ENCODE results near the gene MRGPRX4.
"Not testable (repeated sequence)": the region's sequence is repeated elsewhere in the genome, so short reads cannot be mapped to it uniquely, and the experiment has no call there.

The MRGPRX4 gene

GRCh38 chr11:18145025-18145424 lies 27.6 kb upstream of the MRGPRX4 start:
- H3K4me3 ChIP-seq (ENCODE audit: low read length) = no peak overlapping the region
- 0 out of 2 replicates have a peak, but pooled peaks have one; percentile 11 for TF ChIP-seq CTCF (conservative IDR thresholded peaks at IDR 0.05; ENCODE audit: low read length)

DNA sequence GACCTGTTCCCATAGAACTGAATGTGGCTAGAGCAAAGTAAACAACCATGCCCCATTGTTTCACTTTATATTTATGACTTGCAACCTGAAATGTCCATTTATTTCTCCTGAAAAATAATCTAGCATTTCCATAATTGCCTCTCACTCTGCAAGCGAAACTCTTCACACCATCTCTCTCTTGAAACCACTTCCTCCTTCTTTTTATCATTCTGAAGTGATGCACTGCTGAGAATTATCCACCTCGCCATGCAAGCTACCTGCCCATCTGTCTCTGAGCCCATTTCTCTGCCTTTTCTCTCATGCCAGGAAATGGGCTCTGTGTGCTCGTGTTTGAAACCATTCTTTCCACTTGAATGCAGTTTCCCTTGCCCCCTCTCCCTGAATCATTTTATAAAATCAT lies 26.8 kb upstream of the MRGPRX4 start:
- no peak overlapping the region for H3K4me3 ChIP-seq (ENCODE audit: low read length)
- DNase-seq (ENCODE audit: low read depth) = no peak
- no peak for TF ChIP-seq CTCF (conservative IDR thresholded peaks at IDR 0.05; ENCODE audit: low read length)

More at GRCh38 chr11:18145025-18145424, 27.6 kb upstream of the MRGPRX4 start:
- no peak for DNase-seq (ENCODE audit: low read depth)

DNA sequence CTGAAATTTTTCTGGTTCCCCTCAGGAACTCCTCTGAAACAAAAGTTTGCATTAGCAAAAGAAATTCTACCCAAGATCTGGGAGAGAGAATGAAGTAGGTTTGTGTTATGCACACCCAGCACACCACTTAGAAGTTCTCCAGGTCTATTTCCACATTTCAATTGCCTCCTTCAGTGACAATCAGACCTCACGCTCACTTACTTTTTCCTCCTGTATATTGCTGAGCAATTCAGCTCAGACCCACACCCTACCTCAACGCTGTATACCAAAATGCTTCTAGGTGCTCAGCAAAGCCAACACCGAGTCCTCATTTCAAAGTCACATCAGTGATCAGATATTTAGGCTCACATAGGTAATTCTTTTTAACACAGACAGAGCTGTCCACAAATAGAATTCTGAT lies 21.1 kb upstream of the MRGPRX4 start:
- no peak overlapping the region for H3K4me3 ChIP-seq (ENCODE audit: low read length)
- DNase-seq (ENCODE audit: low read depth) = no peak
- no peak for TF ChIP-seq CTCF (conservative IDR thresholded peaks at IDR 0.05; ENCODE audit: low read length)

DNA sequence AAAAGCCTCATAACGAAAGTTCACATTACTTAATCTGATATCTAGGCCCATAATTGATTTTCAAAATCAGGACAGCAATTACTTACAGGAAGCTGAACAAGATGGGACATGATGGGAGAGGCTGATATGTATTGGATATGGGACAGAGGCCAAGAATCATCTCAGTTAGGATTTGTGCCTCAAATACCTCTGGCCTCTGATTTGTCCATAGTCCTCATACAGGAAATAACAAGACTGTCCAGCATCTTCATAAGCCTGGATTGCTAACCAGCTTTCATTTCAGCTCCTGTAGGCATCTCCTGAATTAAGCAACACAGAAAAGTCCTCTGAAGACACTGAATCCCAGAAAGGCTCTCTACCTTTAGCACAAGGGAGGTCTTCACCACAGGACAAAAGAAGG lies 4.3 kb upstream of the MRGPRX4 start:
- TF ChIP-seq CTCF (conservative IDR thresholded peaks at IDR 0.05; ENCODE audit: low read length) = no peak
- H3K4me3 ChIP-seq (ENCODE audit: low read length) = no peak overlapping the region
- no peak for DNase-seq (ENCODE audit: low read depth)

- peak; percentile 33 for DNase-seq (ENCODE audit: low read depth)
- peak; percentile 72 for TF ChIP-seq CTCF (conservative IDR thresholded peaks at IDR 0.05; ENCODE audit: low read length)
Observed at GRCh38 chr11:18171377-18172000, 1.1 kb upstream of the MRGPRX4 start.

GRCh38 chr11:18173225-18173866 lies 709 bp downstream of the MRGPRX4 start:
- no peak for TF ChIP-seq CTCF (conservative IDR thresholded peaks at IDR 0.05; ENCODE audit: low read length)
- DNase-seq (ENCODE audit: low read depth) = no peak
- H3K4me3 ChIP-seq (ENCODE audit: low read length) = no peak overlapping the region

More at GRCh38 chr11:18171377-18172000, 1.1 kb upstream of the MRGPRX4 start:
- no peak overlapping the region for H3K4me3 ChIP-seq (ENCODE audit: low read length)

DNA sequence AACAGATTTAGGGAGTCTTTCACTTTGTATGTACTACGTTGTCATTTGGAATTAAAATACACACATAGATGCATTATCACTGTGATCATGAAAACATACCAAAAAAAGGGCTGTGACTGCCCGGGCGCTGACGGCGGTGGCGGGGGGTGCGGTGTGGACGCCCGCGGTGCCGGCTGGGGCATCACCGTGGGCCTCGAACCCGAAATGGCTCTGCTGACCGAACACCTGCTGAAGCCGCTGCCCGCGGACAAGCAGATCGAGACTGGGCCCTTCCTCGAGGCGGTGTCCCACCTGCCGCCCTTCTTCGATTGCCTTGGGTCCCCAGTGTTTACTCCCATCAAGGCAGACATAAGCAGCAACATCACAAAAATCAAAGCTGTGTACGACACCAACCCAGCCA lies 16.2 kb downstream of the MRGPRX4 start:
- TF ChIP-seq CTCF (conservative IDR thresholded peaks at IDR 0.05; ENCODE audit: low read length) = no peak
- no peak overlapping the region for H3K4me3 ChIP-seq (ENCODE audit: low read length)
- no peak for DNase-seq (ENCODE audit: low read depth)

DNA sequence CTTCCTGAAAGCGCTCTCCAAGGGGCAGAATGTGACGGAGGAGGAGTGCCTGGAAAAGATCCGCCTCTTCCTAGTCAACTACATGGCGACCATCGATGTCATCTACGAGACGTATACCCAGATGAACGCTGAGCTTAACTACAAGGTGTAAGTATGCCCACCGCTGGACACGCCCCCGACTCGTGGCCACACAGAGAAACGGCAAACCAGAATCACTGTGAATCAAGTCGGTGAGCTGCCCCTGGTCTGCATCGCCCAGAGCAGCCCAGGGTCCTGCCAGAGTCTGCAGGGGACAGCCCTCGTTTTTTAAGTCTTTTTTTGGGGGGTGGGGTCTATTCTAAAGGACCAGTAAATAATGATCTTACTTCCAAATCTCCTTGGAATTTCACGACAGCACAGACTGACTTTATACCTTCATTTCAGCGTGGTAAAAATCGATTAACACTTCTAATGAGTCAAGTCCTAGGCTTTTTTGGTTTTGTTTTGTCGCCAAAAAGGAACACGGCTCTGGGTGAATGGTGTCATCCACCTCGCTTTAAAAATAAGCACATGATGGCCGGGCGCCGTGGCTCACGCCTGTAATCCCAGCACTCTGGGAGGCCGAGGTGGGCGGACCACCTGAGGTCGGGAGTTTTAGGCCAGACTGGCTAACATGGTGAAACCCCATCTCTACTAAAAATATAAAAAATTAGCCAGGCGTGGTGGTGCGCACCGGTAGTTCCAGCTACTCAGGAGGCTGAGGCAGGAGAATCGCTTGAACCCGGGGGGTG lies 17.0 kb downstream of the MRGPRX4 start:
- not testable (repeated sequence) for DNase-seq (ENCODE audit: low read depth)

More for the DNA sequence above, 17.0 kb downstream of the MRGPRX4 start:
- H3K4me3 ChIP-seq (ENCODE audit: low read length) = not testable (repeated sequence)
